ENCODE data around the gene P4HA1.

Gene P4HA1

GRCh38 chr10:72981028-72981881 lies 115.4 kb downstream of the P4HA1 start:
- no peak for DNase-seq (ENCODE audit: low read depth in 1 of 2, low spot score in 1 of 2)

- no peak for DNase-seq (ENCODE audit: low read depth in 1 of 2, low spot score in 1 of 2)
Observed at GRCh38 chr10:72980348-72980747, 116.3 kb downstream of the P4HA1 start.

GRCh38 chr10:72979709-72980108 lies 117.0 kb downstream of the P4HA1 start:
- no peak for DNase-seq (ENCODE audit: low read depth in 1 of 2, low spot score in 1 of 2)

GRCh38 chr10:72976886-72977285 lies 119.8 kb downstream of the P4HA1 start:
- DNase-seq (ENCODE audit: low read depth in 1 of 2, low spot score in 1 of 2) = no peak
